Left colon (tissue), 2 donors: Measurements from ENCODE around the gene PLEKHG4B. TPM values are rescaled to one million over a fixed set of nuclear protein-coding genes. Genes with fewer than 3 reads are reported as not detected.

ENCODE experiments used
- ATAC-seq: fragments of 200-7000 bp; cut with Tn5 transposase; one replicate; pipeline ENCODE4 v1.9.1; 2020; ENCODE audit warnings: mild to moderate bottlenecking, moderate library complexity
- DNase-seq, 2 donors: peaks; one replicate each; pipeline ENCODE4 v3.0.0-alpha.2; 2020
- intact Hi-C, 2 donors: fragments of 100-400 bp; cut with DNase I in 1 of 2; cut with micrococcal nuclease in 1 of 2; formaldehyde crosslinking; loops; one replicate each; pipeline versions ENCODE4 v1.11.2 to v1.14.0; 2022; cut with DNase I, micrococcal nuclease
- total RNA-seq, 2 donors: library from RNA; stranded (reverse); fragmentation: NEBNext Ultra II Directional; extraction: Animal tissue kit (Norgen Biotek cat#: 25700); gene quantifications; one replicate each; pipeline ENCODE4 v1.2.1, GENCODE V29; 2021
- donor health status: DM: no; HTN: no; CAD: no.
- donor health status: DM: yes; HTN: yes; CAD: no.

Gene PLEKHG4B
- total RNA-seq, 2 donors from 2014 or later = 0.39 TPM; not detected in 1

GRCh38 chr5:149745-150485 lies 57.9 kb downstream of the PLEKHG4B start:
- intact Hi-C loops = no loop called here
- DNase-seq (no peak), ATAC-seq (no peak)

GRCh38 chr5:150746-151145 lies 58.8 kb downstream of the PLEKHG4B start:
- ATAC-seq (no peak), DNase-seq (no peak)
- intact Hi-C loops = no loop called here

- intact Hi-C loops = no loop called here
- DNase-seq = no peak
Measured at GRCh38 chr5:152077-152476, 60.1 kb downstream of the PLEKHG4B start.

GRCh38 chr5:153256-153655 lies 61.3 kb downstream of the PLEKHG4B start:
- peak in 1 of 2 donors; percentile 12 for DNase-seq
- ATAC-seq = no peak

More at GRCh38 chr5:152077-152476, 60.1 kb downstream of the PLEKHG4B start:
- ATAC-seq = no peak

GRCh38 chr5:154236-154635 lies 62.3 kb downstream of the PLEKHG4B start:
- intact Hi-C loops = no loop called here
- ATAC-seq (no peak), DNase-seq (no peak)

More at GRCh38 chr5:153256-153655, 61.3 kb downstream of the PLEKHG4B start:
- intact Hi-C loops = no loop called here

- peak in 1 of 2 donors; percentile 6 for DNase-seq
- intact Hi-C loops = no loop called here
- no peak for ATAC-seq
Measured at GRCh38 chr5:154826-155225, 62.9 kb downstream of the PLEKHG4B start.

GRCh38 chr5:155651-156410 lies 63.9 kb downstream of the PLEKHG4B start:
- intact Hi-C loops = no loop called here
- ATAC-seq (no peak), DNase-seq (no peak)

- DNase-seq = peak in 1 of 2 donors; percentile 12
- ATAC-seq = no peak
- intact Hi-C loops = no loop called here
Measured at GRCh38 chr5:156411-157072, 64.6 kb downstream of the PLEKHG4B start.

- ATAC-seq (no peak), DNase-seq (no peak)
- intact Hi-C loops = no loop called here
Measured at GRCh38 chr5:157126-157715, 65.3 kb downstream of the PLEKHG4B start.

- ATAC-seq (no peak), DNase-seq (peak in 1 of 2 donors; percentile 5)
- intact Hi-C loops = no loop called here
Measured at GRCh38 chr5:157801-158200, 65.8 kb downstream of the PLEKHG4B start.

GRCh38 chr5:158807-159447 lies 67.0 kb downstream of the PLEKHG4B start:
- DNase-seq = peak in 1 of 2 donors; percentile 9
- ATAC-seq = no peak
- intact Hi-C loops = no loop called here

GRCh38 chr5:159448-160172 lies 67.6 kb downstream of the PLEKHG4B start:
- no peak for ATAC-seq
- peak in 1 of 2 donors; percentile 10 for DNase-seq
- intact Hi-C loops = no loop called here

- ATAC-seq (no peak), DNase-seq (no peak)
- intact Hi-C loops = no loop called here
Measured at GRCh38 chr5:160173-160510, 68.2 kb downstream of the PLEKHG4B start.

GRCh38 chr5:160921-161802 lies 69.2 kb downstream of the PLEKHG4B start:
- intact Hi-C loops = no loop called here
- no peak for ATAC-seq
- peak in 1 of 2 donors; percentile 8 for DNase-seq

- no peak for ATAC-seq
- peak in 1 of 2 donors; percentile 11 for DNase-seq
- intact Hi-C loops = no loop called here
Measured at GRCh38 chr5:161803-162110, 69.8 kb downstream of the PLEKHG4B start.

- intact Hi-C loops = no loop called here
- ATAC-seq (no peak), DNase-seq (peak in 1 of 2 donors; percentile 8)
Measured at GRCh38 chr5:162190-162564, 70.2 kb downstream of the PLEKHG4B start.

GRCh38 chr5:162565-163337 lies 70.8 kb downstream of the PLEKHG4B start:
- intact Hi-C loops = no loop called here
- DNase-seq = peak in 1 of 2 donors; percentile 18
- no peak for ATAC-seq
